Testis (tissue), 2 donors: Measurements from ENCODE around the gene MGAT4C.

Experiments
- POLR2A ChIP-seq: fragments of 450-650 bp; IDR thresholded peaks from one replicate; pipeline ENCODE4 v1.6.1; 2017; ENCODE audit warnings: antibody characterized with exemption, mild to moderate bottlenecking, moderate library complexity
- TF ChIP-seq, protein P1 (sequence below), 3 experiments: fragments of 450-650 bp in 2 of 3; fragments of 200-600 bp in 1 of 3; sonication (generic) in 1 of 3; IDR thresholded peaks; one replicate each; pipeline ENCODE4 v1.5.1; 2016 to 2019; ENCODE audit warnings: antibody characterized with exemption in 3 of 3, mild to moderate bottlenecking in 2 of 3, moderate library complexity in 1 of 3

GRCh38 chr12:86134561-86134960 lies 121.6 kb downstream of the MGAT4C start:
- TF ChIP-seq, protein P1, sequence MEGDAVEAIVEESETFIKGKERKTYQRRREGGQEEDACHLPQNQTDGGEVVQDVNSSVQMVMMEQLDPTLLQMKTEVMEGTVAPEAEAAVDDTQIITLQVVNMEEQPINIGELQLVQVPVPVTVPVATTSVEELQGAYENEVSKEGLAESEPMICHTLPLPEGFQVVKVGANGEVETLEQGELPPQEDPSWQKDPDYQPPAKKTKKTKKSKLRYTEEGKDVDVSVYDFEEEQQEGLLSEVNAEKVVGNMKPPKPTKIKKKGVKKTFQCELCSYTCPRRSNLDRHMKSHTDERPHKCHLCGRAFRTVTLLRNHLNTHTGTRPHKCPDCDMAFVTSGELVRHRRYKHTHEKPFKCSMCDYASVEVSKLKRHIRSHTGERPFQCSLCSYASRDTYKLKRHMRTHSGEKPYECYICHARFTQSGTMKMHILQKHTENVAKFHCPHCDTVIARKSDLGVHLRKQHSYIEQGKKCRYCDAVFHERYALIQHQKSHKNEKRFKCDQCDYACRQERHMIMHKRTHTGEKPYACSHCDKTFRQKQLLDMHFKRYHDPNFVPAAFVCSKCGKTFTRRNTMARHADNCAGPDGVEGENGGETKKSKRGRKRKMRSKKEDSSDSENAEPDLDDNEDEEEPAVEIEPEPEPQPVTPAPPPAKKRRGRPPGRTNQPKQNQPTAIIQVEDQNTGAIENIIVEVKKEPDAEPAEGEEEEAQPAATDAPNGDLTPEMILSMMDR (IDR thresholded peaks at IDR 0.05), result no peak
- no peak for TF ChIP-seq POLR2A
